ENCODE data around the gene KSR1.

The KSR1 gene

GRCh38 chr17:27610304-27610677 is 154.0 kb downstream of the KSR1 start:
- TF ChIP-seq CREB1 (IDR thresholded peaks at IDR 0.05; ENCODE audit: low read depth) (no peak), ZBTB7A (IDR thresholded peaks at IDR 0.05; ENCODE audit: low read depth) (no peak), REST (IDR thresholded peaks at IDR 0.05; ENCODE audit: low read depth) (no peak), RAD21 (IDR thresholded peaks at IDR 0.05; ENCODE audit: low read depth) (no peak), MAX (IDR thresholded peaks at IDR 0.05) (no peak)

- no peak for TF ChIP-seq YY1 (IDR thresholded peaks at IDR 0.05; ENCODE audit: low read depth)
- TF ChIP-seq EGR1 (IDR thresholded peaks at IDR 0.05) = no peak
- no peak for TF ChIP-seq RAD21 (IDR thresholded peaks at IDR 0.05; ENCODE audit: low read depth)
- no peak for TF ChIP-seq TEAD4 (IDR thresholded peaks at IDR 0.05)
- TF ChIP-seq MAX (IDR thresholded peaks at IDR 0.05) = no peak
- no peak for TF ChIP-seq EP300 (IDR thresholded peaks at IDR 0.05; ENCODE audit: borderline replicate concordance)
- no peak for TF ChIP-seq REST (IDR thresholded peaks at IDR 0.05; ENCODE audit: low read depth)
- TF ChIP-seq CEBPB (IDR thresholded peaks at IDR 0.05) = no peak
- no peak for TF ChIP-seq TAF1 (IDR thresholded peaks at IDR 0.05; ENCODE audit: low read depth)
- TF ChIP-seq USF1 (IDR thresholded peaks at IDR 0.05) = no peak
- TF ChIP-seq ZBTB7A (IDR thresholded peaks at IDR 0.05; ENCODE audit: low read depth) = no peak
- TF ChIP-seq TCF12 (IDR thresholded peaks at IDR 0.05; ENCODE audit: low read depth) = no peak
- no peak for TF ChIP-seq FOXM1 (IDR thresholded peaks at IDR 0.05; ENCODE audit: borderline replicate concordance, low read depth)
- no peak for TF ChIP-seq NFIC (IDR thresholded peaks at IDR 0.05)
- no peak for TF ChIP-seq CREB1 (IDR thresholded peaks at IDR 0.05; ENCODE audit: low read depth)
Observed at GRCh38 chr17:27612160-27612770, 156.0 kb downstream of the KSR1 start.

GRCh38 chr17:27613433-27613832 is 157.2 kb downstream of the KSR1 start:
- TF ChIP-seq ZBTB7A (IDR thresholded peaks at IDR 0.05; ENCODE audit: low read depth) (no peak), FOXM1 (IDR thresholded peaks at IDR 0.05; ENCODE audit: borderline replicate concordance, low read depth) (no peak), NFIC (IDR thresholded peaks at IDR 0.05) (no peak), YY1 (IDR thresholded peaks at IDR 0.05; ENCODE audit: low read depth) (no peak), EGR1 (IDR thresholded peaks at IDR 0.05) (no peak), TCF12 (IDR thresholded peaks at IDR 0.05; ENCODE audit: low read depth) (no peak), TAF1 (IDR thresholded peaks at IDR 0.05; ENCODE audit: low read depth) (no peak), CEBPB (IDR thresholded peaks at IDR 0.05) (no peak), RAD21 (IDR thresholded peaks at IDR 0.05; ENCODE audit: low read depth) (no peak), MAX (IDR thresholded peaks at IDR 0.05) (no peak), EP300 (IDR thresholded peaks at IDR 0.05; ENCODE audit: borderline replicate concordance) (no peak), USF1 (IDR thresholded peaks at IDR 0.05) (no peak), TEAD4 (IDR thresholded peaks at IDR 0.05) (no peak), CREB1 (IDR thresholded peaks at IDR 0.05; ENCODE audit: low read depth) (no peak), REST (IDR thresholded peaks at IDR 0.05; ENCODE audit: low read depth) (no peak)

- TF ChIP-seq CEBPB (IDR thresholded peaks at IDR 0.05) (no peak), REST (IDR thresholded peaks at IDR 0.05; ENCODE audit: low read depth) (no peak), ZBTB7A (IDR thresholded peaks at IDR 0.05; ENCODE audit: low read depth) (no peak), YY1 (IDR thresholded peaks at IDR 0.05; ENCODE audit: low read depth) (no peak)
Observed at GRCh38 chr17:27615121-27615520, 158.9 kb downstream of the KSR1 start.
